Measurements from ENCODE around the gene ZNF223. TPM values are rescaled to one million over a fixed set of nuclear protein-coding genes. Genes with fewer than 3 reads are reported as not detected.

ZNF223 gene
- total and polyA plus RNA-seq, 10 of the 15 experiments (the other 5 are each of a cell fraction or from before 2014, with no cell fraction given), result 0.05 to 3.7 (median 0.14) TPM; not detected in 4

- TF ChIP-seq ZNF592 (IDR thresholded peaks at IDR 0.05) (no peak), CBFB (IDR thresholded peaks at IDR 0.05; ENCODE audit: low read depth) (no peak), MEF2B (IDR thresholded peaks at IDR 0.05; ENCODE audit: partially characterized antibody, poor library complexity, severe bottlenecking) (no peak), MYC (IDR thresholded peaks at IDR 0.05; ENCODE audit: insufficient read depth, insufficient read length, insufficient replicate concordance, low read length, severe bottlenecking) (no peak), CBX5 (IDR thresholded peaks at IDR 0.05; ENCODE audit: low read depth) (no peak), POLR2AphosphoS2 (IDR thresholded peaks at IDR 0.05; ENCODE audit: low read depth, low read length) (peak; percentile 78), POU2F2 (IDR thresholded peaks at IDR 0.05; ENCODE audit: borderline replicate concordance, low read depth, low read length) (peak; percentile 7; the same call in 1 of the 3 replicates), TCF12 (IDR thresholded peaks at IDR 0.05; ENCODE audit: low read depth, low read length) (no peak), SREBF2 (IDR thresholded peaks at IDR 0.05; ENCODE audit: low read length) (no peak), YBX1 (IDR thresholded peaks at IDR 0.05) (no peak), HDAC2 (IDR thresholded peaks at IDR 0.05) (no peak), IRF3 (IDR thresholded peaks at IDR 0.05) (no peak), CHD1 (IDR thresholded peaks at IDR 0.05; ENCODE audit: low read depth, low read length) (no peak)
- TF ChIP-seq, protein P1, sequence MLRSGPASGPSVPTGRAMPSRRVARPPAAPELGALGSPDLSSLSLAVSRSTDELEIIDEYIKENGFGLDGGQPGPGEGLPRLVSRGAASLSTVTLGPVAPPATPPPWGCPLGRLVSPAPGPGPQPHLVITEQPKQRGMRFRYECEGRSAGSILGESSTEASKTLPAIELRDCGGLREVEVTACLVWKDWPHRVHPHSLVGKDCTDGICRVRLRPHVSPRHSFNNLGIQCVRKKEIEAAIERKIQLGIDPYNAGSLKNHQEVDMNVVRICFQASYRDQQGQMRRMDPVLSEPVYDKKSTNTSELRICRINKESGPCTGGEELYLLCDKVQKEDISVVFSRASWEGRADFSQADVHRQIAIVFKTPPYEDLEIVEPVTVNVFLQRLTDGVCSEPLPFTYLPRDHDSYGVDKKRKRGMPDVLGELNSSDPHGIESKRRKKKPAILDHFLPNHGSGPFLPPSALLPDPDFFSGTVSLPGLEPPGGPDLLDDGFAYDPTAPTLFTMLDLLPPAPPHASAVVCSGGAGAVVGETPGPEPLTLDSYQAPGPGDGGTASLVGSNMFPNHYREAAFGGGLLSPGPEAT (IDR thresholded peaks at IDR 0.05; ENCODE audit: low read depth), result peak; percentile 73
- TF ChIP-seq, protein P2, sequence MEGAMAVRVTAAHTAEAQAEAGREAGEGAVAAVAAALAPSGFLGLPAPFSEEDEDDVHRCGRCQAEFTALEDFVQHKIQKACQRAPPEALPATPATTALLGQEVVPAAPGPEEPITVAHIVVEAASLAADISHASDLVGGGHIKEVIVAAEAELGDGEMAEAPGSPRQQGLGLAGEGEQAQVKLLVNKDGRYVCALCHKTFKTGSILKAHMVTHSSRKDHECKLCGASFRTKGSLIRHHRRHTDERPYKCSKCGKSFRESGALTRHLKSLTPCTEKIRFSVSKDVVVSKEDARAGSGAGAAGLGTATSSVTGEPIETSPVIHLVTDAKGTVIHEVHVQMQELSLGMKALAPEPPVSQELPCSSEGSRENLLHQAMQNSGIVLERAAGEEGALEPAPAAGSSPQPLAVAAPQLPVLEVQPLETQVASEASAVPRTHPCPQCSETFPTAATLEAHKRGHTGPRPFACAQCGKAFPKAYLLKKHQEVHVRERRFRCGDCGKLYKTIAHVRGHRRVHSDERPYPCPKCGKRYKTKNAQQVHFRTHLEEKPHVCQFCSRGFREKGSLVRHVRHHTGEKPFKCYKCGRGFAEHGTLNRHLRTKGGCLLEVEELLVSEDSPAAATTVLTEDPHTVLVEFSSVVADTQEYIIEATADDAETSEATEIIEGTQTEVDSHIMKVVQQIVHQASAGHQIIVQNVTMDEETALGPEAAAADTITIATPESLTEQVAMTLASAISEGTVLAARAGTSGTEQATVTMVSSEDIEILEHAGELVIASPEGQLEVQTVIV (IDR thresholded peaks at IDR 0.05; ENCODE audit: borderline replicate concordance, partially characterized antibody), result peak; percentile 28
- TF ChIP-seq, protein P3, sequence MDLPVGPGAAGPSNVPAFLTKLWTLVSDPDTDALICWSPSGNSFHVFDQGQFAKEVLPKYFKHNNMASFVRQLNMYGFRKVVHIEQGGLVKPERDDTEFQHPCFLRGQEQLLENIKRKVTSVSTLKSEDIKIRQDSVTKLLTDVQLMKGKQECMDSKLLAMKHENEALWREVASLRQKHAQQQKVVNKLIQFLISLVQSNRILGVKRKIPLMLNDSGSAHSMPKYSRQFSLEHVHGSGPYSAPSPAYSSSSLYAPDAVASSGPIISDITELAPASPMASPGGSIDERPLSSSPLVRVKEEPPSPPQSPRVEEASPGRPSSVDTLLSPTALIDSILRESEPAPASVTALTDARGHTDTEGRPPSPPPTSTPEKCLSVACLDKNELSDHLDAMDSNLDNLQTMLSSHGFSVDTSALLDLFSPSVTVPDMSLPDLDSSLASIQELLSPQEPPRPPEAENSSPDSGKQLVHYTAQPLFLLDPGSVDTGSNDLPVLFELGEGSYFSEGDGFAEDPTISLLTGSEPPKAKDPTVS (IDR thresholded peaks at IDR 0.05; ENCODE audit: low read depth, low read length), result no peak
Measured at GRCh38 chr19:44071824-44072542, 20.1 kb downstream of the ZNF223 start, which contains the start of gene ZNF284 (continued).
